KOPT-K1 (cell line): ENCODE results near the gene ABCA4.

Source experiments
- H3K27ac ChIP-seq: fragments of 200-600 bp; sonication (generic); 2 replicates; pipeline ENCODE4 v1.5.1; 2016; ENCODE audit warnings: antibody characterized with exemption, mild to moderate bottlenecking, low read depth, low read length; ENCODE audit not compliant: poor library complexity, severe bottlenecking
- H3K36me3 ChIP-seq: fragments of 200-600 bp; sonication (generic); 2 replicates; pipeline ENCODE4 v1.5.1; 2017; ENCODE audit warnings: antibody characterized with exemption, mild to moderate bottlenecking, low read length, moderate library complexity; ENCODE audit not compliant: insufficient read depth
- H3K9me3 ChIP-seq: fragments of 200-600 bp; sonication (generic); 2 replicates; pipeline ENCODE4 v1.5.1; 2017; ENCODE audit warnings: antibody characterized with exemption, low read length, mild to moderate bottlenecking; ENCODE audit not compliant: insufficient read depth, poor library complexity, severe bottlenecking

The ABCA4 gene

GRCh38 chr1:94045465-94046056, 75.4 kb downstream of the ABCA4 start:
- no peaks in the 10 kb centered on the region for H3K9me3 ChIP-seq
- no peaks in the 10 kb centered on the region for H3K36me3 ChIP-seq
- no peak overlapping the region for H3K27ac ChIP-seq

GRCh38 chr1:94044891-94045290, 76.1 kb downstream of the ABCA4 start:
- no peaks in the 10 kb centered on the region for H3K9me3 ChIP-seq
- no peaks in the 10 kb centered on the region for H3K36me3 ChIP-seq

GRCh38 chr1:94044290-94044790, 76.6 kb downstream of the ABCA4 start:
- Histone ChIP-seq H3K36me3 (no peaks in the 10 kb centered on the region), H3K27ac (no peak overlapping the region), H3K9me3 (no peaks in the 10 kb centered on the region)

More at GRCh38 chr1:94044891-94045290, 76.1 kb downstream of the ABCA4 start:
- no peak overlapping the region for H3K27ac ChIP-seq

GRCh38 chr1:94043738-94044289, 77.1 kb downstream of the ABCA4 start:
- no peak overlapping the region for H3K27ac ChIP-seq
- no peaks in the 10 kb centered on the region for H3K9me3 ChIP-seq
- H3K36me3 ChIP-seq, result no peaks in the 10 kb centered on the region

- Histone ChIP-seq H3K36me3 (no peaks in the 10 kb centered on the region), H3K27ac (no peak overlapping the region), H3K9me3 (no peaks in the 10 kb centered on the region)
These were observed 78.6 kb downstream of the ABCA4 start for GRCh38 chr1:94042388-94042787.

- Histone ChIP-seq H3K9me3 (no peaks in the 10 kb centered on the region), H3K27ac (no peak overlapping the region), H3K36me3 (no peaks in the 10 kb centered on the region)
These were observed 80.9 kb downstream of the ABCA4 start for GRCh38 chr1:94039871-94040569.

- Histone ChIP-seq H3K36me3 (no peaks in the 10 kb centered on the region), H3K27ac (no peak overlapping the region)
These were observed 81.5 kb downstream of the ABCA4 start for GRCh38 chr1:94039514-94039870.

GRCh38 chr1:94038511-94038910, 82.4 kb downstream of the ABCA4 start:
- Histone ChIP-seq H3K9me3 (no peaks in the 10 kb centered on the region), H3K36me3 (no peaks in the 10 kb centered on the region), H3K27ac (no peak overlapping the region)

More at GRCh38 chr1:94039514-94039870, 81.5 kb downstream of the ABCA4 start:
- no peaks in the 10 kb centered on the region for H3K9me3 ChIP-seq

GRCh38 chr1:94037392-94038229, 83.3 kb downstream of the ABCA4 start:
- H3K27ac ChIP-seq, result no peak overlapping the region
- no peaks in the 10 kb centered on the region for H3K36me3 ChIP-seq
- H3K9me3 ChIP-seq, result no peaks in the 10 kb centered on the region

- H3K27ac ChIP-seq, result no peak overlapping the region
These were observed 84.2 kb downstream of the ABCA4 start for GRCh38 chr1:94036730-94037129.

GRCh38 chr1:94033849-94034248, 87.1 kb downstream of the ABCA4 start:
- Histone ChIP-seq H3K27ac (no peak overlapping the region), H3K9me3 (no peaks in the 10 kb centered on the region), H3K36me3 (no peaks in the 10 kb centered on the region)

More at GRCh38 chr1:94036730-94037129, 84.2 kb downstream of the ABCA4 start:
- Histone ChIP-seq H3K36me3 (no peaks in the 10 kb centered on the region), H3K9me3 (no peaks in the 10 kb centered on the region)

GRCh38 chr1:94032637-94033036, 88.3 kb downstream of the ABCA4 start:
- Histone ChIP-seq H3K9me3 (no peaks in the 10 kb centered on the region), H3K36me3 (no peaks in the 10 kb centered on the region), H3K27ac (no peak overlapping the region)

GRCh38 chr1:94031591-94031990, 89.4 kb downstream of the ABCA4 start:
- no peaks in the 10 kb centered on the region for H3K36me3 ChIP-seq
- no peak overlapping the region for H3K27ac ChIP-seq
- no peaks in the 10 kb centered on the region for H3K9me3 ChIP-seq

- H3K27ac ChIP-seq, result no peak overlapping the region
- H3K9me3 ChIP-seq, result no peaks in the 10 kb centered on the region
- H3K36me3 ChIP-seq, result no peaks in the 10 kb centered on the region
These were observed 89.8 kb downstream of the ABCA4 start for GRCh38 chr1:94031154-94031553.
